ENCODE data around the gene STMN3. TPM values are rescaled to one million over a fixed set of nuclear protein-coding genes. Genes with fewer than 3 reads are reported as not detected.
"Not testable (repeated sequence)": the region's sequence is repeated elsewhere in the genome, so short reads cannot be mapped to it uniquely, and the experiment has no call there.

Gene STMN3
- total RNA-seq, 1 donor from 2014 or later = 14.7 TPM

DNA sequence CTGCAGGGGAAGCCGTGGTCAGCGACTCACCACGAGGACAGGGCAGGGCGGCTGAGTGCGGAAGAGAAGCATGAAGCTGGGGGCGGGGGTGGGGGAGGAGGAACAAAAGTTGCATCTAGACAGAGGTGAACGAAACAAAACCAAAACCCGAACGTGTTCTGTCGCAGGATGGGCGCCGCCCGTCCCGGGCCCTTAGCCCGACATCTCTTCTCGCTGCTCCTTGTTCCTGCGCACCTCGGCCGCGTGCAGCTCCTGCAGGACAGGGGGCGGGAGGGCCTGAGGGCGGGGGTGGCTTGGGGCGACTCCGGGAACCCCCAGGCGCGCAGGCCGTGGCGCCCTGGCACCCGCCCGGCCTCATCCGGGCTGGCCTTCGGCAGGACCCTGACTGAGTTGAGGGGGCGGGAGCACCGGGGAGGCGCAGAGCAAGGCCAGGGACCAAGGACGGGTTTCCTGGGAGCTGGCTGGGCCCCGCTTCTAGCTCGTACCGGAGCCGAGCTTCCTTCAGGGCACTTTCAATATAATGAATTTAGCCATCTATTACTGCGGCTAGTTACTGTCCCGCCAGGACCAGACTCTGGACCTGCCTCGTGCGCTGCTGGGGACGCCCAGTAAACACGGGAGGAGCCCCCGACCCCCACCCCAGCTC is 12.0 kb downstream of the STMN3 start:
- DNase-seq (ENCODE audit: extremely low spot score in 2 of 2) = no peak
- TF ChIP-seq POLR2AphosphoS5 (IDR thresholded peaks at IDR 0.05; ENCODE audit: insufficient read depth in 1 of 2, low read depth in 1 of 2) (no peak), POLR2A (IDR thresholded peaks at IDR 0.05) (no peak)
- TF ChIP-seq, protein P1, sequence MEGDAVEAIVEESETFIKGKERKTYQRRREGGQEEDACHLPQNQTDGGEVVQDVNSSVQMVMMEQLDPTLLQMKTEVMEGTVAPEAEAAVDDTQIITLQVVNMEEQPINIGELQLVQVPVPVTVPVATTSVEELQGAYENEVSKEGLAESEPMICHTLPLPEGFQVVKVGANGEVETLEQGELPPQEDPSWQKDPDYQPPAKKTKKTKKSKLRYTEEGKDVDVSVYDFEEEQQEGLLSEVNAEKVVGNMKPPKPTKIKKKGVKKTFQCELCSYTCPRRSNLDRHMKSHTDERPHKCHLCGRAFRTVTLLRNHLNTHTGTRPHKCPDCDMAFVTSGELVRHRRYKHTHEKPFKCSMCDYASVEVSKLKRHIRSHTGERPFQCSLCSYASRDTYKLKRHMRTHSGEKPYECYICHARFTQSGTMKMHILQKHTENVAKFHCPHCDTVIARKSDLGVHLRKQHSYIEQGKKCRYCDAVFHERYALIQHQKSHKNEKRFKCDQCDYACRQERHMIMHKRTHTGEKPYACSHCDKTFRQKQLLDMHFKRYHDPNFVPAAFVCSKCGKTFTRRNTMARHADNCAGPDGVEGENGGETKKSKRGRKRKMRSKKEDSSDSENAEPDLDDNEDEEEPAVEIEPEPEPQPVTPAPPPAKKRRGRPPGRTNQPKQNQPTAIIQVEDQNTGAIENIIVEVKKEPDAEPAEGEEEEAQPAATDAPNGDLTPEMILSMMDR (IDR thresholded peaks at IDR 0.05) = no peak
- Histone ChIP-seq H3K9me3 (no peaks in the 10 kb centered on the region), H3K27ac (peak overlapping the region; percentile 86), H3K27me3 (no peaks in the 10 kb centered on the region), H3K36me3 (no peaks in the 10 kb centered on the region), H3K4me3 (peak overlapping the region; percentile 36 to 70), H3K4me1 (peaks cover 13% of the 10 kb centered on the region)
- intact Hi-C loops (cut with DNase I) = no loop called here

DNA sequence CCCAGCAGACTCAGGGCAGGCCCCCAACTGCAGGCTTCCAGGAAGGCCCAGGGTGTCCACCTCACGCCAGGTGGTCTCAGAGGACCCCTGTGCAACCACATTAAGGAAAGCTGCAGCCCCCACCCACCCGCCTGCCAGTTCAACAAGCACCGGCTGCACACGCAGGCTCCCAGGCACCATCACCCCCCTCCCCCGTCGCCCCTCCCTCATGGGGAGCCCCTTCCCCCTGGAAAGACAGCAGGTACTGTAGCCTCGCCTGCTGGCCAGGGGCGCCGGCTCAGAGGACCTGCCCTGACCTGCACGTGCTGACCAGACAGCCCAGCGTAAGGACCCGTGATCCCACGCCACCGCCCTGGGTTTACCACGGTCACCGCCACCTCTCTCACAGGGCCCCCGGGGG is 12.5 kb downstream of the STMN3 start:
- H3K36me3 ChIP-seq; DNase-seq (ENCODE audit: extremely low spot score in 2 of 2); H3K9me3 ChIP-seq; H3K27me3 ChIP-seq; intact Hi-C loops (cut with DNase I): not testable (repeated sequence)
- Histone ChIP-seq H3K27ac (peak overlapping the region; percentile 33), H3K4me3 (peak overlapping the region in 1 of 2 donors; percentile 70), H3K4me1 (peaks cover 13% of the 10 kb centered on the region)

DNA sequence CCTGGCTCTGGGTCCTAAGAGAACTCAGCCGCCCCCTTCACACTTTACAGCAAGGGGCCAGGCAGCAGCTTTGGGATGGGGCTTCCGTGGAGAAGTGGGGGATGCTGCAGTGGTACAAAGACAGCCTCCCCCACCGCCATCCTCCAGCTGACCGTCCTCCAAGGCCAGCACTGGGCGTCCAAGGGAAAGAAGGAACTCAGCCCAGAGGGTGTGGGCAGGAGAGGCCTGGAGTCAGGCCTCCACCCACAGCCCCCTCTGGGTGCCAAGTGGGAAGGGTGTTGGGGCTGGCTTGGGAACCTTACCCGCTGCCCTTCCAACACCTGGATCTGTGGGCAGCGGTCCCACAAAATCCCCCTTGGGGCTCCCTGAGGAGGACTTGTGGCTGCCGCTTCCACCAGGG is 13.1 kb downstream of the STMN3 start:
- intact Hi-C loops (cut with DNase I) = no loop called here
- Histone ChIP-seq H3K27me3 (no peaks in the 10 kb centered on the region), H3K9me3 (no peaks in the 10 kb centered on the region), H3K27ac (peak overlapping the region; percentile 33), H3K36me3 (no peaks in the 10 kb centered on the region), H3K4me1 (peaks cover 13% of the 10 kb centered on the region), H3K4me3 (peak overlapping the region in 1 of 2 donors; percentile 70)
- no peak for TF ChIP-seq POLR2A (IDR thresholded peaks at IDR 0.05)
- no peak for TF ChIP-seq POLR2AphosphoS5 (IDR thresholded peaks at IDR 0.05; ENCODE audit: insufficient read depth in 1 of 2, low read depth in 1 of 2)
- no peak for DNase-seq (ENCODE audit: extremely low spot score in 2 of 2)

DNA sequence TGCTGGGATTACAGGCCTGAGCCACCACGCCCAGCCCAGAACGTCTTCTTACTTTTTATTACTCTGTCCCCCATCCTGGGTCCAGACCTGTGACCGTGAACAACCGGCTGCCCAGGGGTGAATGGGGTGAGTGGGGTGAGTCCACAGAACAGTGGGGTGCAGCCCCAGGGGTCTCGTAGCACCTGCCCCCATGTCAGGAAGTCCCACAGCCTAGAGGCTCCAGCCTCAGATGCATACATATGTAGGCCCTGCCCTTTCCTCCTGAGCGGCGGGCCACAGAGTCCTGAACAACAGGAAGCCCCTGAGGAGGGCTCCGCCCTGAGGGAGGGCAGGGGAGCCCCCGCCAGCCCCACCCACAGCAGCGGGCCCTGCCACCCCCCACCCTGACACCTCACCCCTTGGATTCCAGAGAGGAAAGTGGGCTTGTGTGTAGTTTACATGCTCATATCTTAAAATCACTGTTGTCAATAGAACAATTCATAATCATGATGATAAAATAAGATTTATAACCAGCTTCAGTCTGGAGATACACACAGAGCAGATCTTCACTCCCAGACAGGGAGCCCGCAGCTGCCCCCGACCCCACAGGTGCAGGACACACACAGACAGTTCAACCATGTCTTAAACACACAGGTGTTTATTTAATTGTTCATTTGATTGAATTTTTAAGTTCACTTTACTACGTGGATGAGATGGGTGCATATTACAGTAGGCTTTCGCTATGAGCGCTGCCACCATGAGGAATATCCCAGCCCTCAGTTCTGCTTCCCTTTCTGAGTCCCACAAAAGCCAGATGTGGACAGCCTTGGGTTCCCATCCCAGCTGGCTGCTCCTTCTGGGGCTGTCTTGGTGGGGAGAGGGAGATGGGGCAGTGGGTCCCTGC is 13.9 kb downstream of the STMN3 start:
- peak overlapping the region; percentile 33 for H3K27ac ChIP-seq
- H3K9me3 ChIP-seq = no peaks in the 10 kb centered on the region
- DNase-seq (ENCODE audit: extremely low spot score in 2 of 2) = no peak
- TF ChIP-seq POLR2AphosphoS5 (IDR thresholded peaks at IDR 0.05; ENCODE audit: insufficient read depth in 1 of 2, low read depth in 1 of 2) (peak in 1 of 2 donors; percentile 45), POLR2A (IDR thresholded peaks at IDR 0.05) (no peak)
- TF ChIP-seq, protein P1 (IDR thresholded peaks at IDR 0.05) = no peak
- H3K27me3 ChIP-seq = no peaks in the 10 kb centered on the region
- H3K4me3 ChIP-seq = peak overlapping the region in 1 of 2 donors; percentile 70
- intact Hi-C loops (cut with DNase I) = no loop called here
- H3K36me3 ChIP-seq = no peaks in the 10 kb centered on the region
- H3K4me1 ChIP-seq = peaks cover 13% of the 10 kb centered on the region

DNA sequence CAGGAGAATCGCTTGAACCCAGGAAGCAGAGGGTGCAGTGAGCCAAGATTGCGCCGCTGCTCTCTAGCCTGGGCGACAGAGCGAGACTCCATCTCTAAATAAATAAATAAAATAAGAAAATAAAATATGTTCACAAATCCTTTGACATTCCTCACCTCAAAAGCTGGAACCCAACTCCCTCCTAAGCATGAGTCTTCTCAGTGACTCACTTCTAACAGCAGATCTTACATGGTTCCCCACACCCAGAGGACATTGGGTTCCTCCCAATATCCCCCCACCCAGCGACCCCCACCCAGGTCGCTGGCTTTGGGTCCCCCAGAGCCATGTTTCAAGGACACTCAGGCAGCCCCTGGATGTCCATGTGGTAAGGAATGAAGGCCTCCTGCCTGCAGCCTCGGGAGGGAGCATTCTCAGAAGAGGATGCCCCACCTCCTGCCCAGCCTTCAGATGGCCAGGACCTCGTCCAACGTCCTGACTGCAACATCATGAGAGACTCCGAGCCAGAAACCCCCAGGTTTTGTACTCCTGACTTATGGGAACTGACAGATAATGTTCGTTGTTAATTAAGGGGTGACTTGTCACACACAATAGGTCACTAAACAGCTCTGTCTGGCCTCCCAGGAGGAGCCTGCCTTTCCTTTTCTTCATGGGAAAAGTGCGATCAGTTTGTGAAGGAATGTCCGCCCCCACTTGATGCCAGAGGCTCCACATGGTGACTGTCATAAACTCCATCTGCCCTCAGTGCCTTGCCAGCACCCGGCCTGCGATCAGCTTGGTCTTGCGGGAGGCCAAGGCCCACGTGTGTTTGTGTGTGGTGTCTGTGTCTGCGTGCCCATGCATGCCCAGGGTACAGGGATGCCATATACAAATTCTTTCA is 16.2 kb downstream of the STMN3 start:
- no peak overlapping the region for H3K27ac ChIP-seq
- no peaks in the 10 kb centered on the region for H3K9me3 ChIP-seq
- H3K4me3 ChIP-seq = no peak overlapping the region
- DNase-seq (ENCODE audit: extremely low spot score in 2 of 2) = no peak
- TF ChIP-seq POLR2AphosphoS5 (IDR thresholded peaks at IDR 0.05; ENCODE audit: insufficient read depth in 1 of 2, low read depth in 1 of 2) (no peak), POLR2A (IDR thresholded peaks at IDR 0.05) (no peak)
- TF ChIP-seq, protein P1 (IDR thresholded peaks at IDR 0.05) = no peak
- no peaks in the 10 kb centered on the region for H3K36me3 ChIP-seq
- no peaks in the 10 kb centered on the region for H3K27me3 ChIP-seq
- peaks cover 8% of the 10 kb centered on the region for H3K4me1 ChIP-seq
- intact Hi-C loops (cut with DNase I) = no loop called here

Measured in vagina (tissue), 2 donors.